ENCODE measurements around the gene ADGRL1.

DNA sequence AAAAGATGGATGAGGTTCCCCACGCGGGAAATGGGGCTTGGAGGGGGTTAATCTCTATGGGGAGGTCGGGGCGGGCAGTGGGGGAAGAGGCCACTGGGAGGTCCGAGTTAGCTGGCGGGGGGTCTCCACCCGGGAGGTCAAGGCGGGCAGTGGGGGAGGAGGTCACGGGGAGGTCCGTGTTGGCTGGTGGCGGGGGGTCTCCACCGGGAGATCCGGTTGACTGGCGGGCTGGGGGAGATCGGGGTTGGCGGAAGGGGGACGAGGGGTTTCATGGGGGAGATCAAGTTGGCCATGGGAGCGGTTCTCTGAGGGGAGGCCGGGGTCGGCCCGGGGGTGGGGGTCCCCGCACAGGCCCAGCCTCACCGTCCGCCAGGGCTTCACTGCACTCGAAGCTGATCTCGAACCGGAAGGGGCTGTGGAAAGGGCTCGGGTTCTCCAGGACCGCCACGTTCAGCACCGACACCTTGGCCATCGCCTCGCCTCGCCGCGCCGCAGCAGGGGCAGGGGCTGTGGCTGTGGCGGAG, 69.9 kb downstream of the ADGRL1 start:
- TF ChIP-seq POLR2A (IDR thresholded peaks at IDR 0.05) (no peak), CTCF (IDR thresholded peaks at IDR 0.05) (no peak)
